T-helper 2 cell (primary cell): ENCODE results near the gene KRTCAP2.

ENCODE experiments used
- DNase-seq, 5 experiments: peaks; one replicate each; pipeline versions ENCODE4 v3.0.0 to v3.0.0-alpha.2; 2012 to 2022

The KRTCAP2 gene

DNA sequence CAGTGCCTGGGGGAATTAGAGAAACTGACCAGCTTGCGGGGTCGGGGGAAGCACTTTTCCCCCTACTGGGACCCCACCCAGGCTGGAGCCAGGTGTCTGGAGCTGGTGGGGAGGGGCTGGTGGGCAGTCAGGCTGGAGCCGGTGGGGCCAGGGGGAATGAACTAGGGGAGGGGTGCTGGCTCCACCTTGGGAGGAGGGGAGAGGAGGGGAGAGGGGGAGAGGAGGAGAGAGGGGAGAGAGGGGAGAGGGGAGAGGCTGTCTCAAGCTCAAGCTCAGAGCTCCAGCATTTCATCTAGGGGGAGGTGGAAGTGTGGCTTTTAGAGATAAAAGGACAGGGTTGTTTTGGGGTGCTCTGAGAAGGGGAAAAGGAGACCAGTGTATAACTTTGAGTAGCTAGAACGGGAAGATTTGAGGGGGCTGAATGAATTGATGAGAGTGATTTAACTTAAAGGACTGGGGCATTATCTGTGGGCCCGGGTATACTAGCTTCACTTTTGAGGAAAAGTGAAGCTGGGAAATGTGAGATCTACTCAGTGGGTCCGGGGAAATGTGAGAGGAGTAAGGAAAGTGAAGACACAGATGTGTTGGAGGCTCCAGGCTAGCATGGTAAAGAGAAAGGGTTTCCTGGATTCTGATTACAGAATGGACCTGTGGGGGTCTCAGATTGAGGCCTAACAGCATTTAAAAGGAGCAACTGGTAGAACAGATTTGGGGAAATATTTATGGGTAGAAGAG, 42.7 kb downstream of the KRTCAP2 start:
- no peak for DNase-seq

DNA sequence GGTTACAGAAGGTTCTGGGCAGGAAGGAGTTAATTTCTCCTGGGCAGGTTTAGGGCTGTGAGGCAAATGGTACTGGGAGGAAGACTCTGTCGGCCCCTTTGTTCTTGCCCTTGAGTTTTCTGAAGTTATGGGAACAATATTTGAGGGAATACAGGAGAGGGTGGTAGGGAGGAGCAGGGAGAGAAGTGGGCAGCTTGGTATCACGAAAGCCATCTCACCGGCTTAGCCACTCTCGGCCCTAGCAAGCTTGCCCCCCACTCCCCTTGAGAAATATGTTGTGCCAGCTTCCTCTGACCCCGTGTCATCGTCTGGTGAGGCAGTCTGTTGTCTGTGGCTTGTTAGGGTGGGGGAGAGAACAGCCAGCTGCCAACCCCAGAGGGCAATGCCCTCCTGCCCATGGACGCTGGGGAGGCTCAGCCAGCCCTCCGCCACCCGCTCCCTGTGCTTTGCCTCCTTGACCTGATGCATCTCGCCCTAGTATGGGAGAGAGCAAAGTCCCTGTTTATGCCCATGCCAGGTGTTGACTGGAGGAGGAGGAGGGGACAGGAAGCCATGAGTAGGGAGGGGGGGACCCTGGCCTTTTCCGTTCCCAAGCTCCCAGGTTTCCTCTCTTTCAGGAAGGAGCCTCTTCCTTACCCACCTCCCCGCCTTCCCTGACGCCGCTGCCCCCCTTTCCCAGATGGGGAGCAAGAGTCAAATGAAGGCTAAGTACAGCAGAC, 44.2 kb downstream of the KRTCAP2 start:
- no peak for DNase-seq

DNA sequence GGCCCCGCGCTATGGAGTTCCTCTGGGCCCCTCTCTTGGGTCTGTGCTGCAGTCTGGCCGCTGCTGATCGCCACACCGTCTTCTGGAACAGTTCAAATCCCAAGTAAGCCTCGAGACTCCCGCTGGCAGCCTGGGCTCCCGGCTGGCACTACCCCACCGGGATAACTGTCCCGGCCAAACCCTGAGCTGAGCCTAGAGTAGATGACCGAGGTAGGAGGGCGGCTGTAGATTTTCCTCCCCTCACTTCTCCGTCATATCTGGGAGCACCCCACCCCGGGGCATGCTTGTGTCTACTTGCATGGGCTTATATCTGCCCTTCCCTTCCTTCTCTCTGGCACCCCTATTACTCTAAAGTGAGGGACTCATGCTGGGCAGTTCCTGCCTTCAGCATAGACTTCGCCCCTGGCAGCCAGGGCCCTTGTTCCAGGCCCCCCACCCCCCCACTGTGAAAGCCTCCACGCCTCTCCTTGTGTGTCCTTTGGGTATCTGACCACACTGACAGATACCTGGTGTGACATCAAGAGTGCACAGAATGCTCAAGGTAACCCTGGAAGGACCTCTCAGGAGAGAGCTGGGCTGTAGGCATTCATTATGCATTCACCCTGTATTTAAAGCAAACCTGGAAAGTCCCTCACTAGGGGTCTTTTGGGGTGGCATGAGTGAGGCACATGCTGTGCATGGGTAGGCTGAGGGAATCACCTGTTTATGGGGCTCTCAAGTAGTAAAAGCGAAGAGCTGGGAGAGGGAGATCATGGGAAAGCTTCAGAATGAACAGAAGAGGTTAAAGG, 44.9 kb downstream of the KRTCAP2 start:
- no peak for DNase-seq

DNA sequence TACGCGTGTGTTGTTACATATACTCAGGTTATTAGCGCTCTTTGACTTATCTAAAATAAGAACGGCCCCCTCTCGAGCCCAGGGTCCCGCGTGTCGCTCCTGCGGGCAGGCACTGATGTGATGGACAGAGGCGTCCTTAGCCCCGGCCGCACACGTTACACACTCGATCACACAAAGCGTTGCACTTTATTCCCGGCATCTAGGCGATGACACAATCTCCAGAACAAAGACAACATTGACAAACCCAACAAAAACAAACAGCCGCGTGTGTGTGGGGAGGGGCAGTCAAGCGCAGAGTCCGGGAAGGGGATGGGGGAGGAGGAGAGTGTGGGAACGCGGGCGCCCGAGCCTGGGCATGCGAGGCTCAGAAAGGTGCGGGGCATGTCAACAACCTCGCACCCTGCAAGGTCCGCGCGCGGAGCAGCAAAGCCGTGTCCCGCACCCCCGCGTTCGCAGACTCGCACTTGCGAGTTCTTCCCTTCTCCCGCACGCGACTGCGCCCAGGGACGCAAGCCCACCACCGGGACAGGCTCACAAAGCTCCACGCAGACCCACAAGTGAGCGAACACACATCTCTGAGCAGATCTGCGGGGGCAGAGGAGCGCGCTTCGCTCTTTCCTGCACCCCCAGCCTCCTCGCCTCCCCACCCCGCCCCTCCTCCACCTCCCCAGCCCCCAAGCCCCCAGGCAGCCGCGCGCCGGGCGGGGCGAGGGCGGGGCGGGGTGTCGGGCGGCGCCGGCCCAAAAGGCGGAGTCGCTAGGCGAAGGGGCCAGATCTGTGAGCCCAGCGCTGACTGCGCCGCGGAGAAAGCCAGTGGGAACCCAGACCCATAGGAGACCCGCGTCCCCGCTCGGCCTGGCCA, 45.8 kb downstream of the KRTCAP2 start, which contains the start of gene EFNA1:
Gene EFNA1, plus strand, starts transcription at position 772 of the 862 bp plus-strand sequence. CDS start 102 bp downstream, outside the sequence.
- peak in 4 of 5 experiments; percentile 9 to 31 (median 28) for DNase-seq

DNA sequence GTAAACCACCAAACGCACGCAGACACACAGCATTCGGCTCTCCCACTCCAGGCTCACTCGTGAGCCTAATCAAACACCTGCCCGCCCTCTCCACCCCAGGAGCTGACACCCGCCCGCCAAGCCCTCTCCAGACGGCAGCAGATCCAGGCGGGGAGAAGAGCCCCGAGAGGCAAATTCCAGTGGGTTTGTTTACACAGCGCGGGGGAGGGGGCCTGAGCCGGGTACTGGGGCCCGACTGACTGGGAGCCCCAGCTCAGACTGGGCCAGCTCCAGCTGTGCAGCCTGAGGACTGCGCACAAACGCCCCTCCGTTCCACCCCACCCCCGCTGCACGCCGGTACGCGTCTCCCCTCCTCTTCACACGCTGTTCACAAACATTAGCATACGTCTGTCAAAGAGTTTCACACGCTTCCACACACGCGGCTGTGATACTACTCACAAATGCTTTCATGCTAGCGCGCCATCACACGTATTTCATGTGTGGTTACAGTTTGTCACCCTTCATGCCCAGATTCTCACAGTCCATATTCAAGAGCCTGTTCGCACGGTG, 46.5 kb downstream of the KRTCAP2 start:
- DNase-seq, result peak in 2 of 5 experiments; percentile 17 to 77

DNA sequence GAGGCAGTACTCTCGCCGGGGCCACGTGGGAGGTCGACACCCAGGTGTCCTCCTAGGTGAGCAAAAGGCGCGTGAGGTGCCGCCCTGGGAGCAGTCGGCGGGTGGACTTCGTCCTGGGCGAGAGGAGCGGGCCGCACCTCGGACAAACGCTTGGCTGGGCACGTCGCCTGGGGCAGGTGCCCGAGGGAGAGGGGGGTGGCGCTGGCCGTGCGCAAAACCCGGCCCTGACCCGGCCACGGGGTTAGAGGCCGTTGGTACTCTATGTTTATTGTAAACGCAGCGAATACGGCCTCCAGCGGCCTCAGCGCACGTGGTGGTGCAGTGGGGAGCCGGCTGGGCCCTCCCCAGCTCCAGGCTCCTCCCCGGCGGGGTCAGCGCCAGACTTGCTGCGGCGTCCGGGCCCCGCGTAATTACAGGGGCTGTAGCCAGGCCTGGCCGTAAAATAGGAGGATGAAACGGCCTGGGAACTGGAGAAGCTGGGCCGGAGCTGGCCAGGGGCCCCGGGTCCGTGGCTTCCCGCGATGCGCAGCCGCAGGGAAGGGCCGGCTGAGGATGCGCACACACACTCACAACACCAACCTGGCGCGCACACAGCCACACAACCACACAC, 47.1 kb downstream of the KRTCAP2 start:
- no peak for DNase-seq

DNA sequence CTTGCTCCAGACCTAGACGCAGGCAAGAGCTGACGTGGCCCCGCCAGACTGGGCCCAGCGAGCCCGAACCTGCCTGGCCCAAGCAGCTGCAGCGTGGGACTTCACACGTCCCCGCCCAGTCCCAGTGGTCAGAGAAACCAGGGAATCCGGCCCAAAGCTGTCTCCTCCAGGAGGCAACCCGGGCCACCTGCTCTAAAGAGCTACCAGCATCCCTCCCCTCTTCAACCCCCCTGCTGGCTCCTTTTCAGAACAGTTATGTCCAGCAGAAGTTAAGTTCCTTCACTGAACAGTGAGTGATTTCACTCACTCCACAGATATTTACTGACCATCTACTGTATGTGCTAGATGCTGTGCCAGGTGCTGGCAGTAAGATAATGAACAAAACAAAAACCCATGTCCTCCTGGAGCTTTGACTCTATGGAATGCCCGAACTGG, 47.6 kb downstream of the KRTCAP2 start:
- no peak for DNase-seq

DNA sequence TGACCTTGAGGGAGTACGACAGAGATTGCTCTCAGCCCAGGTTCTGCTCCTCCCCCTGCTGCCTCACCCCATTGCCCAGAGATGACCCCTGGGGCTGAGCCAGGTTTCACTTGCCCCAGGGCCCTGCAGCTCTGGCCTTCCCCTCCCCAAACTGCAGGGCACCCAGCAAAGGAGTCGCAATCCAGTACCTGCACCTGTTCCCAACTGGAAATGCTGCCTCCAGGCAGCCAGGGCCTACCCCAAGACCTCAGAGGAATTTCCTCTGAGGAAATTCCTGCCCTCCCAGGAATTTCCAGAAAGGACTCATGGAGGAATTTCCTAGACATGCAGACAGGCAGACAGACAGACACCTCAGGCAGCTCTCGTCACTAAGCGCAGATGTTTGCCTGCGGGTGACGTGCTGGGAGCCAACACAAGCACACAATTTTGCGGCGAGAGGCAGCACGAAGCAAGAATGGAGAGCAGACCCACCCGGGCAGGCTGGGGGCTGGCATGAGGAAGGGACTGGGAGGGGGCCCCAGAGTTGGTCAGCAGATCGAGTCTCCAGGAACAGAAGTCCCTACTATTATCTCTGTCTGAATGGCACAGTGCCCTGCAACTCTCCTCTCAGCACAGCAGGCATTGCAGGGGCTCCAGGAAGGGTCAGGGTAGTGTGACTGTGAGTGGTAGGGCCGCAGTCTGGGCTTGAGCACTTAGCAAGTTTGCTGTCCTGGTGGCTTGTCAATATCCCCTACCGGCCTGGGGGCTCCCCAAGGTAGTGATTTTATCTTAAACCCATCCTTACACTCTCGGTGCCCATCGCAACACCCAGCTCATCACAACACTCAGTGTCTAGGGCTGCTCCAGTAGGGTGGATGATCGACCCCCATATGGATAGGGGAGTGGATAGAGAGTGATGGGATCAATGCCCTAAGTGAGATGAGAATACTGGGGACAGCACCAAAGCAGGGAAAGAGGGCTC, 48.3 kb downstream of the KRTCAP2 start:
- no peak for DNase-seq

DNA sequence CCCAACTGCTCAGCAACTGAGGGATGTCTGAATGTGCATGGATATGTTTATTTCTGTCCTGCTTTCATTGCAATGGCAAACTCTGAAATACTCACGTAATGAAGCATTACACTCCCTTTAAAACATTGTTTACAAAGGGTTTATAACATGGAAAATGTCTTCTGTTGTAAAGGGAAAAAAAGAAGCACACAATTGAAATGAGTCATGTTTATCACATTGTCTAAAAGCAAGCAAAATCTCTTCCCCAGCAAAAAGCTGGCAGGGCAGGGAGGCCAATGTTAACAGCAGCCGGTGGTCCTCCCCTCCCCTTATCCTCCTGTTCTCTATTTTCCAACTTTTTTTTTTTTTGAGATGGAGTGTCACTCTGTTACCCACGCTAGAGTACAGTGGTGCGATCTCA, 49.3 kb downstream of the KRTCAP2 start:
- no peak for DNase-seq

DNA sequence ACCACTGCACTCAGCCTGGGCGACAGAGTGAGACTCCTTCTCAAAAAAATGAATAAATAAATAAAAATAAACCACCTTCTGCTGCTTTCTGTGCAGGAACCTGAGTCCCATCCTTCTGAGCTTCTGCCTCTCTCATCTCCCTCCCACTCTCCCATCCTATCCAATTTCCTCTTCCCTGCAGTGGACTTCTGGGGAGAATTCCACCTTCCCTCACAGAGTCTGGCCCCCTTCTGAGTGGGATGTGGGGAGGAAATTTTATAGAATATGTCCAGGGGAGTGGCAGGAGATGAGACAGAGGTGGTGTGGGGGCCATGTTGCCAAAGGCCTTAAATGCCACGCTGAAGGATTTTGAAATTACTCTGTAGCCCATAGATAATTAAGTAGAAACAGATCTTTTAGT, 50.8 kb downstream of the KRTCAP2 start:
- DNase-seq, result no peak

DNA sequence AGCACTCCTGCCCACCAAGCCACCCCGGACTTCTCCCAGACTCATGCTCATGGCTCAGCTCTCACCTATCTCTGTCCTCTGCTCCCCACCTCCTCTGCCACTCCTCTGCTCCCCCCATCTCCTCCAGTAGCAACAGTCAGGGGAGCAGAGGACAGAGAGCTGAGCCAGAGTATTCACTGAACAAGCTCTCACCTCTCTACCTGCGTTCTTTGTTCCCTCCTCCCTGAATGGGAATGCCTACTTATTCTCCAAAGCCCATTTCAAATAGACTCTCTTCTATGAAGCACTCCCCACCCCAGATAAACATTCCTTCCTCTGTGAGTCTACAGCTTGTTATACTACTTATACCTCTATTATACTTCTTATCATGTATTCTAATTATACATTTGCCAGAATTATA, 51.9 kb downstream of the KRTCAP2 start:
- DNase-seq, result no peak

DNA sequence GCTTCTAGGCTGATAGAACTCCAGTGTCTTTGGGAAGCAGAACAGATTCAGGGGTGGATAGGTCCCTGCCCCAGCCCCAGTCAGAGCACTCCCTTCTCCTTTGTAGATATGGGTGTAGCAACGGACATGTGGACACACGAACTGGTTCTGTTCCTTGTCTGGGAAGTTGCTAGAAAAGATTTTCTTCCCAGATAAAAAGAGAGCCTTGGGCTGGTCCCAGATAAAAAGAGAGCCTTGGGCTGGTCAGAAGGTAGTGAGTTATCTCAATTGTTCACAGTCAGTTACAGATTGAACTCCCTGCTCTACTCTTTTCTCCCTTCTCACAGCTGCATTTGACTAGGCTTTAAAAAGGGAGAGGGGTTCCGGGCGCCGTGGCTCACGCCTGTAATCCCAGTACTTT, 52.9 kb downstream of the KRTCAP2 start:
- DNase-seq, result no peak
